ENCODE results near the gene ELOVL6. TPM values are rescaled to one million over a fixed set of nuclear protein-coding genes. Genes with fewer than 3 reads are reported as not detected.
A peak's percentile ranks its signal among the peaks of the same experiment; 100 is the strongest.
"Not testable (repeated sequence)": the region's sequence is repeated elsewhere in the genome, so short reads cannot be mapped to it uniquely, and the experiment has no call there.

ELOVL6 gene
- total RNA-seq, 1 experiment from 2014 or later, result 12.9 TPM

DNA sequence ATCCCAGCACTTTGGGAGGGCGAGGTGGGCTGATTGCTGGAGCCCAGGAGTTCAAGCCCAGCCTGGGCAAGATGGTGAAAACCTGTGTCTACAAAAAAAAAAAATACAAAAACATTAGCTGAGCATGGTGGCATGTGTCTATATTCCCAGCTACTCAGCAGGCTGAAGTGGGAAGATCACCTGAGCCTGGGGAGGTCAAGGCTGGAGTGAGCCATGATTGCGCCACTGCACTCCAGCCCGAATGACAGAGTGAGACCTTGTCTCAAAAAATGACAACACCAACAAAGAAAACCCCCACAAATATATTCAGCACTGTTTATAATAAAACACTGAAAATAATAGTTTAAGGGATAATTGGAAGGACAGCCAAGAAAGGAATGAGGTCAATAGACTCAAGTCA, 3.6 kb upstream of the ELOVL6 start:
- no peaks in the 10 kb centered on the region for H3K27me3 ChIP-seq
- no peak overlapping the region for H3K4me3 ChIP-seq
- no peak for DNase-seq
- H3K9me3 ChIP-seq, result no peaks in the 10 kb centered on the region
- no peaks in the 10 kb centered on the region for H3K36me3 ChIP-seq

DNA sequence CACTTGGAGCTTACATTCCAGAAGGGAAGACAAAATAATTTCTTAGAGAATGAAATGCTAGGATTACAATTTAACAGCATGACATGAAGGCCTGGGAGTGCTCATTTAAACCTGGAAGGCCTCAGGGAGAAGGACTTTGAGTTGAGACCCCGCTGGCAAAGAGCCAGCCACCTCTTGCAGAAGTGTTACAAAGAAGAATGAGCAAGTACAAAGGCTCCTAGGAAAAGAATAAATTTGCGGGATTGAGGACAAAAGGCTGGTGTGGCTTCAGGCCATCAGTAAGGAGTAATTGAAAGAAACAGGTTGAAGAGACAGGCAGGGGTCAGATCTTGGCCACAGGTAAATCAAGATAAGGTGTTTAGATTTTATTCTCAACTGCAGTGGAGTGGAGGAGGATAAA, 3.1 kb upstream of the ELOVL6 start:
- H3K36me3 ChIP-seq, result no peaks in the 10 kb centered on the region
- H3K27me3 ChIP-seq, result no peaks in the 10 kb centered on the region
- no peak overlapping the region for H3K4me3 ChIP-seq
- no peak for DNase-seq
- H3K9me3 ChIP-seq, result no peaks in the 10 kb centered on the region

DNA sequence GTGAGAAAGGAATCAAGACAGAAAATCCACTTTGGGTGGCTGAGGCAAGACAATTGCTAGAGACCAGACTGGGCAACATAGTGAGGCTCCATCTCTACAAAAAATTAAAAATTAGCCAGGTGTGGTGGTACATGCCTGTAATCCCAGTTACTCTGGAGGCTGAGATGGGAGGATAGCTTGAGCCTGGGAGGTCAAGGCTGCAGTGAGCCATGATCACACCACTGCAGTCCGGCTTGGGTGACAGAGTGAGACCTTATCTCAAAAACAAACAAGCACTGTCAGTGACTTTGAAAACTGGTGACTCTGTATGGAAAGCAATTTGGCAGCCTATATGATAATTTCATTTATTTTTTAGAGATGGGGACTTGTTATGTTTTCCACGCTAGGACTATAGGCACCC, 2.3 kb upstream of the ELOVL6 start:
- DNase-seq, result no peak
- H3K27me3 ChIP-seq, result no peaks in the 10 kb centered on the region
- H3K36me3 ChIP-seq, result no peaks in the 10 kb centered on the region
- no peaks in the 10 kb centered on the region for H3K9me3 ChIP-seq
- no peak overlapping the region for H3K4me3 ChIP-seq

DNA sequence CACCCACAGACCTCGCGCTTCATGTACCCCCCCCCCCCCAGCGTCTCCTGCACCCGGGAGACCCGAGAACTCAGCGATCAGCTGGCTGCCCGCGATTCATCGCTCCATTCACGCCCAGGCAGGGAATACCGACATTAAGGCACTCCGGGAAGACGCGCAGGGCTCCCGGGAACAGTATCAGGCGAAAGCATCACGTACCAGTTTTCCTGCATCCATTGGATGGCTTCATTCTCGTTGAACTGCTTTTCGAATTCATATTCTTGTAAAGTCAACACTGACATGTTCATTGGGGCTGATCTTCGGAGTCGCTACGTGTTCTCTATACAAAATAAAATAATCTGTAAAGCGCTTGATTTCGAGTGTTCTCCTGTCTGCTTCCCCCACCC, 373 bp downstream of the ELOVL6 start:
- DNase-seq, result peak; percentile 9
- H3K4me3 ChIP-seq, result peak overlapping the region; percentile 64
- no peaks in the 10 kb centered on the region for H3K27me3 ChIP-seq
- H3K36me3 ChIP-seq, result no peaks in the 10 kb centered on the region
- no peaks in the 10 kb centered on the region for H3K9me3 ChIP-seq

DNA sequence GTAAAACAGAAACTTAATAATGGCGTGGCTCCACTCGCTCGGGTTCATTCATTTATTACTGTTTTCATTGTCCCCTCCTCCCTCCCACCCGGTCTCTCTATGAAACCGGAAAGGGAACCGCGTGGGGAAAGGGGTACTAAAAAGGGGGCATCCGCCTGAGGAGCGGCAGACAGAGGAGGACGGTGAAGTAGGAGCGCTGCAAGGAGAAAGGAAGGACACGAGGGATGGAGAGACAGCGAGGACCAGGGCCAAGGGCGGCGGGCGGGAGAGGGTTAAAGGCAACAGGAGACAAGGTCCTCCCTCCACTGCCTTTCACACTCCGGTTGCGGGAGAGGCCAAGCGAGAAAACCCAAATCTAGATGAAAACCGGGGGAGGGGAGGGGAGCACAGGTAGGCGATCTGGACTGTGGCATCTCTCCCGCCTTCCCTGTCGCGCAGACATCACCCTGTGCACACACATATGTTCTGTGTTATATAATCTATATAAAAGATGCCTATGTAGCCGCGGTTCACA, 829 bp downstream of the ELOVL6 start:
- no peaks in the 10 kb centered on the region for H3K36me3 ChIP-seq
- DNase-seq, result peak; percentile 22
- no peaks in the 10 kb centered on the region for H3K27me3 ChIP-seq
- no peaks in the 10 kb centered on the region for H3K9me3 ChIP-seq
- H3K4me3 ChIP-seq, result peak overlapping the region; percentile 64

DNA sequence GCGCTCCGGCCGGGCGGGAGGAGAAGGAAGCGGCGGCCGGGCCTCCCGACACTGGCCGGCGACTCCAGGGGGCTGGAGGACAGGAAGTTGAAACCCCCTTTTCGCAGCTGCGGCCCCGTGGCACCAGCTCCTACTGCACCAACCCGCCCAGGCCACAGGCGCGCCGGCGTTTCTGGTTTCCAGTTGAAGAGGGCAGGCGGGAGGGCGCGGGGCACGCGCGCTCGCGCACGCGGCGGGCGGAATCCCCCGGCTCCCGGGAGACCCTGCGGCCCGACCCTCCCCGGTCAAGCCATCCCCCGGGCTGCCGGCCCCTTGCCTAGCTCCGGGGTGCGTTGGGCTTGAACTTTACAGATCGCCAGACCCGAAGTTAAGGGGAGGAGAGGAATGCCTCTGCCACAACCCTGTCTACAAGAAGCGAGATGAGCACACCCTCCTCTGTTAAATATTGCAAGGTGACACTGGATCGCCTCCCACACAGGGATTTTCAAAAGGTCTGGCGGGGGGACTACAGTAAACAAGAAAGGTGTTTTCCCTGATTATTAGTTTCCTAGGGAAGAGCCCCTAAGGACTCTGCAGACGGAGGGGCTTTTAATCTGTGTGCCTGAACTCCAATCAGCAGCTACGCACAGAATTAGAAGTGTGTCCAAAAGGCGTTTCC, 1.4 kb downstream of the ELOVL6 start:
- H3K36me3 ChIP-seq, result no peaks in the 10 kb centered on the region
- H3K9me3 ChIP-seq, result no peaks in the 10 kb centered on the region
- no peaks in the 10 kb centered on the region for H3K27me3 ChIP-seq
- H3K4me3 ChIP-seq, result peak overlapping the region; percentile 64
- no peak for DNase-seq

DNA sequence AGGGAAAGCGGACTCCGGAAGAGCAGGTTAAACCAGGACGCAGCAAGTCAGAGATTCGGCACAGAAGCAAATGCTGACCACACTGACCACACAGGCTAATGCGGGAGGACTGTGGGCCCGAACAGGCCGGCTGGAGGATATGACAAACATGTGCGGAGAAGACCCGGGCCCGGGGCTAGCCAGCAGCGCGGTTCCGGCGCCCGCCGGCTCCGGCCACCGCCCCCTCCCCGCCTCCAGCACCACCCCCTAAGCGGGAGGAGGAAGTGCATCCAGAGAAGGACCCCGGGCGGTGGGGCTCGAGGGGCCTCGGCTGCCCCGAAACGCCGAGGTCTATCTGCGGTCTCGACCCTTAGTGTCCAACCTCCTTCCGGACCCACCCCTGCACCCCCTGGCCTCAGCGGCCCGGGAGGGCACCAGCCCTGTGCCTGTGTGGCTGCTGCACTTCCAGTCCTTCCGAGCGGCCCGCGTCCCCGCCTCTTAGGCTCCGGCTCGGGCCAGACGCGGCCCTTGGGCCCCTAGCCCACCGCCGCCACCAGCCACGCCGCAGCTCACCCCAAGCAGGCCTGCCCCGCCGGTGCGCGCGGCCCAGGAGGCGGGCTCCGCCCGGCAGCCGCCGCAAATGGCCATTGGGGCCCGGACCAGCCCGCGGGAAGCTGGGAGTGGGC, 2.1 kb downstream of the ELOVL6 start:
- Histone ChIP-seq H3K4me3 (peak overlapping the region; percentile 64), H3K27me3 (no peaks in the 10 kb centered on the region), H3K36me3 (no peaks in the 10 kb centered on the region), H3K9me3 (no peaks in the 10 kb centered on the region)
- peak; percentile 53 for DNase-seq

DNA sequence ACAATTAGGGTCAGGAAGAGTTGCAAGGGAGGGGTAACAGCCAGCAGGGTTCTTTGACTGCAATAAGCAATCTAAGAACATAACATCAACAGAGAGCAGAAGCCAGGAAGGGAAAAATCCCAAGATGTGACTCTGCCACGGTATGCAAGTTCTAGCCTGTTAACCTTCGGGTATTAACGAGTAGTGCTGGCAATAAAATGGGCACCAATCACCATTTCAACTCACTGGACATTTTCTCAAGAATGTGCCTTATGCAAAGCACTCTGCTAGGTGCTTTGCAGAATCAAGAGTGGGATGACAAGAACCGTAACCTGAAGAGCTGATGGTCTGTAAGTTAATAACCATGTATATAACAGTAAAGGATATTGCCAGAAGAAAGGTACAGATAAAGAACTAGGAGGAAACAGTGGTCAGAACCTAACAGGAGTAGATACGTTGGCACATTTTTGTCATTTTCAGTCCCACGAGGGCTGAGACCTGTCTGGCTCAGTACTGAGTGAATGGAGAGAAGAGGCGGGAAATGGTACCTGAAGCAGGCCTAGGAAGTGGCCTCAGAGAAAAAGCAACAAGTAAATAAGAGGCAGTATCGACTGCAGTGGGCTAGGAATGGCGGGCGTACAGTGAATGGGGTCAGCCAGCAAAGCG, 2.7 kb downstream of the ELOVL6 start:
- Histone ChIP-seq H3K36me3 (0 out of 2 replicates have a peak, but pooled peaks cover 3% of the 10 kb centered on the region), H3K4me3 (peak overlapping the region; percentile 64), H3K9me3 (no peaks in the 10 kb centered on the region), H3K27me3 (no peaks in the 10 kb centered on the region)
- DNase-seq, result no peak

DNA sequence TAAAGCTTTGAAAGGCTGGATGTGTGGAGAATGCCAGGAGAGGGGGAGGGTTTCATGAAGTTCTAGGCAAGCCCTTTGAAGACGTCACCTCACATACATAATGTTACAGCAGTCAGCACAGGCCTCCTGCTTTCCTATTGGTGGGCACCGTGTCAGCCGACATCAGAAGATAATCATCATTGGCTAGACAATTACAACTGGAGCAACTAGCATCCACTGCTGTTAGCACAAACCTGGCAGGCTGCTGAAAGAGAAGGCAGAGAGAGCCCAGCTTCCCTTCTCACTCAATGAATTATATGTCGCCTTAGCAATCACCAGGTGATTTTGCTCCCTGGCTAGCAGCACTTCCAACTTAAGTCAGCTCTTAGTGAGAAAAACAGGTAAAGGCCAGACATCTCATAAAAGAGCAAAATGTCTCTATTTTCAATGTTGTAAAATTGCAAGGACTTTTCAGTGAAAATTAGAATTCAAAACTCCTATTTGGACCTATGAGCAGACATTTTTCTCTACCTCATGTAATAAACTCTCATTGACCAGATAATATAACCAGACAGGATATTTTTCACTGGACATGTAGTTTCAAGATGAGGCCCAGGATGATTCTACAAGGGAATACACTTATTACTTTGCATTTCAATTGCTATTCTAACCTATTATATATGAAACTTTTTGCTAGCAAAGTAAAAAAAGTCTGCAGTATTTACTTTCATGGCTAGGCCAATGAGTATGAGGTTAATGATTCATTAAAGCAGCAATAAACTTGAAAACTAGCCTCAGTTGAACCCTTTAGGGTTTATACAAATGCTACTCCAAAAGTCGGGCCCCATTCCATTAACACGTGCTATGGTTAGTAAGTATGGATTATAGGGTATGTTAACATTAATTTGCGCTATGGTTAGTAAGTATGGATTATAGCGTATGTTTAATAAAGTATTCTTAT, 4.3 kb downstream of the ELOVL6 start:
- Histone ChIP-seq H3K4me3 (no peak overlapping the region), H3K36me3 (0 out of 2 replicates have a peak, but pooled peaks cover 3% of the 10 kb centered on the region), H3K9me3 (no peaks in the 10 kb centered on the region), H3K27me3 (no peaks in the 10 kb centered on the region)
- DNase-seq, result peak; percentile 62

DNA sequence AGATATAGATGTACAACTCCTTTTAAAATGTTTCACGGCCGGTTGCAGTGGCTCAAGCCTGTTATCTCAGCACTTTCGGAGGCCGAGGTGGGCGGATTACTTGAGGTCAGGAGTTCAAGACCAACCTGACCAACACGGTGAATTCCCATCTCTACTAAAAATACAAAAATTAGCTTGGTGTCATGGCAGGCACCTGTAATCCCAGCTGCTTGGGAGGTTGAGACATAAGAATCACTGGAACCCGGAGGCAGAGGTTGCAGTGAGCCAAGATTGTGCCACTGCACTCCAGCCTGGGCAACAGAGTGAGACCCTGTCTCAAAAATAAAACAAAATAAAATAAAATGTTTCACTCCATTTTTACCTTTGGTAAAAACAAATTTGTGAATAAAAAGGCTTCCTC, 5.1 kb downstream of the ELOVL6 start:
- not testable (repeated sequence) for H3K36me3 ChIP-seq, H3K27me3 ChIP-seq, H3K4me3 ChIP-seq, H3K9me3 ChIP-seq, DNase-seq

DNA sequence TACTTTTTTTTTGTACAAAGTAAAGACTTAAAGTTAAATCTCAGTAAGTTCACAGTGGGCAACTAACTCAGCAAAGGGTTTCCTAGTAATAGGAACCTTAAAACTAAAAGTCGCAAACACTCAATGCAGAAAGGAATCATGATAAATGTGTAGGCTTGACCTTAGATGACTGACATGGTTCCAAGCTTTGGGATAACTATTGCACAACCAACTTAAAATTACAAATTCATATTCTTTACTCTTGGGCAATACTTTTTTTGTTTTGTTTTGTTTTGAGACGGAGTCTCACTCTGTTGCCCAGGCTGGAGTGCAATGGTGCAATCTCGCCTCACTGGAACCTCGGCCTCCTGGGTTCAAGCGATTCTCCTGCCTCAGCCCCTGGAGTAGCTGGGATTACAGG, 8.2 kb downstream of the ELOVL6 start:
- H3K4me3 ChIP-seq, result no peak overlapping the region

DNA sequence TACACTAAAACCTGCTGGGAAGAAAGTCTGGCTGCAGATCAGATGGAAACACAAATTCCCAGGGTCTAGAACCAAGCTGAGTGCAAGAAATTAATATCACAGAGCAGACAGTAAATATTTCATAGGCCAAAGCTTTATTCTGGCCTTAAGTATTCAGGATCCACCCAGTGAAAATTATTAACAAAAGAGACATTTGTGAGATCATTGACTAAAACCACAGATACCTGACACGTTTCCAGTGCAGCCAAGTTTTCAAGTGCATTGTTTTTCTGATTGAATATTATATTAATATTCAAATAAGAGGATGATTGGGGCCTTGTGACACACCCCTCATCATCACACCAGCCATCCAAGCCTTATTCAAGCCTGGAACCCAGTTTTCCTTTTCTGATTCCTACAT, 10.3 kb downstream of the ELOVL6 start:
- no peaks in the 10 kb centered on the region for H3K27me3 ChIP-seq
- H3K36me3 ChIP-seq, result peaks cover 3% of the 10 kb centered on the region; the same call in 1 of the 2 replicates
- H3K9me3 ChIP-seq, result no peaks in the 10 kb centered on the region
- no peak overlapping the region for H3K4me3 ChIP-seq
- no peak for DNase-seq

More for the DNA sequence above, 8.2 kb downstream of the ELOVL6 start:
- no peak for DNase-seq
- no peaks in the 10 kb centered on the region for H3K9me3 ChIP-seq
- peaks cover 3% of the 10 kb centered on the region; the same call in 1 of the 2 replicates for H3K36me3 ChIP-seq
- no peaks in the 10 kb centered on the region for H3K27me3 ChIP-seq

DNA sequence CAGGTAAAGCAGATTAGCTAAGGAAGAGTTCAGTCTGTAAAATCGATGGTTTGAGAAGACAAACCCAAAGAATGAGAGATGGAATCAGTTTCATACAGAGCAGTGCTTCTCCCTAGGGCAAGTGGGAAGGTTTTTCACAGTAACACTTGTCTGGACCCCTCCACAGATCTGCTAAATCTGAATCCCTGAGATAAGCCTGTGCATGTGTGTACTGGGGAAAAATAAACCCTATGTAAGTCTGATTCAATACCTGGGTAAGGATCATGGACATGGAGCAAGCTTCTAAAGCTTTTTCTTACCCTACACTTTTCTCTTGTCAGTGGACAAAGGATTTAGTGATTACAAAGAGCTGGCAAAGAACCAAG, 13.6 kb downstream of the ELOVL6 start:
- no peak for DNase-seq
- Histone ChIP-seq H3K27me3 (no peaks in the 10 kb centered on the region), H3K9me3 (no peaks in the 10 kb centered on the region), H3K4me3 (no peak overlapping the region), H3K36me3 (no peaks in the 10 kb centered on the region; the same call in 1 of the 2 replicates)

DNA sequence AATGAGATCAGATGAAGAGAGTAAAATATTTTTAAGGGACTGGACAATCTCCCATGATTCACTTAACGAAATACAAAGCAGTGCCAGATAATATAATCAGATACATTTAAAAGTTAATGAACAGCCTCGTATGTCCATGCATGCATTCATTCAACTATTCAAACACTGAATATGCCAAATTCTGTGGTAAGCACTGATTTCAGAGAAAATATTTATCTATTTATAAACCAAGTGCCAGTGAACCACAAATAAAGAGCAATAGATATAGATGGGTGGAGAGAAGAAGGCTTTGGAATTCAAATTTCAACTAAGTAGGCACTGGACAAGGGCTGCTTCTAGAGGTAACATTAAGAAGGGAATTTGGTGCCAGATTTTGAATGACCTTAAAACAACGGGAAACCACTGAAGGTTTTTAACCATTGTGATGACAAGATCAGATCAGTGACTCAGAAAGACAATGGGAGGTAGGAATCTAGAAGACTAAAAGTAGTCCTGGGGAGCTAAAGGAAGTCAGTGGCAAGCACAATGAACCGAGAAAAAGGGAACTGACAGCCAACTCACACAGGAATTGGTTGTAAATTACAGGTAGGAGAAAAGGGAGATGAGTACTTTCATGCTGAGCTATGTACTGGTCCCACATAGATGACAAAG, 14.2 kb downstream of the ELOVL6 start:
- no peaks in the 10 kb centered on the region for H3K9me3 ChIP-seq
- H3K4me3 ChIP-seq, result no peak overlapping the region
- no peak for DNase-seq
- no peaks in the 10 kb centered on the region for H3K27me3 ChIP-seq
- H3K36me3 ChIP-seq, result no peaks in the 10 kb centered on the region; the same call in 1 of the 2 replicates

DNA sequence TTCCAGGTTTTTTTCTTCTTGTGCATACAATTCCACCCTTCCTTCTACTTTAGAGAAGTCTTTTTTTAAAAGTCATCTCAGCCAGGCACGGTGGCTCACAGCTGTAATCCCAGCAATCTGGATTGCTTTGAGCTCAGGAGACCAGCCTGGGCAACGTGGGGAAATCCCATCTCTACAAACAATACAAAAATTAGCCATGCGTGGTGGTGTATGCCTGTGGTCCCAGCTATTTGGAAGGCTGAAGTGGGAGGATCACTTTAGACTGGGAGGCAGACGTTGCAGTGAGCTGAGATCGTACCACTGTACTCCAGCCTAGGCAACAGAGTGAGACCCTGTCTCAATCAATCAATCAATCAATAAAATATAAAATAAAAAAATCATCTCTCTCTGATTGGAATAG, 14.8 kb downstream of the ELOVL6 start:
- H3K27me3 ChIP-seq, result no peaks in the 10 kb centered on the region
- no peak overlapping the region for H3K4me3 ChIP-seq
- no peaks in the 10 kb centered on the region for H3K9me3 ChIP-seq
- no peak for DNase-seq
- no peaks in the 10 kb centered on the region; the same call in 1 of the 2 replicates for H3K36me3 ChIP-seq

DNA sequence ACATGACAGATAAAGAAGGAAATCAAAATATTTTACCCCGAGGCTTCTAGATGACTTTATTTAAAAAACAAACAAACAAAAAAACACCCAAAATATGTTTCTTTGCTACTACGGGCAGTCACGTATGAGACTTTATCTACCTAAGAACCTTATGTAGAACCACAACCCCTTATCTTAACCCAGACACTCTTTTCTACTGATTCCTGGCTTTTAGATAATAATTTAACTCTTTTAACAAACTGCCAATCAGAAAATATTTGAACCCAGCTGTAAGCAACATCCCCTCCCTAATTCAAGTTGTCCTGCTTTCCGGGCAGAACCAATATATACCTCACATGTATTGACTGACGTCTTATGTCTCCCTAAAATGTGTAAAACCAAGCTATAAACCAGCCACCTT, 15.4 kb downstream of the ELOVL6 start:
- H3K27me3 ChIP-seq, result no peaks in the 10 kb centered on the region
- H3K4me3 ChIP-seq, result no peak overlapping the region
- DNase-seq, result no peak
- no peaks in the 10 kb centered on the region; the same call in 1 of the 2 replicates for H3K36me3 ChIP-seq
- H3K9me3 ChIP-seq, result no peaks in the 10 kb centered on the region

Data from MG63 (cell line).